Memory B cell (primary cell): ENCODE measurements around the gene LMTK2.

Experiments used
- ATAC-seq: fragments of 150-1000 bp; cut with Tn5 transposase; 2 replicates; pipeline ENCODE4 v1.10.0; 2021; ENCODE audit warnings: low read depth, mild to moderate bottlenecking, moderate library complexity
- DNase-seq, 2 donors: peaks; one replicate each; pipeline ENCODE4 v3.0.0; 2022; ENCODE audit warnings: low spot score in 2 of 2
- H3K27ac Mint-ChIP-seq: one replicate; pipeline ENCODE4 v1.8.0; 2022; ENCODE audit warnings: mild to moderate bottlenecking, moderate library complexity, mixed read lengths
- H3K27me3 Mint-ChIP-seq: one replicate; pipeline ENCODE4 v1.8.0; 2022; ENCODE audit warnings: mixed read lengths
- H3K36me3 Mint-ChIP-seq: one replicate; pipeline ENCODE4 v1.8.0; 2022; ENCODE audit warnings: mild to moderate bottlenecking, mixed read lengths
- H3K4me1 Mint-ChIP-seq: one replicate; pipeline ENCODE4 v1.8.0; 2022; ENCODE audit warnings: mixed read lengths
- H3K4me3 Mint-ChIP-seq: one replicate; pipeline ENCODE4 v1.8.0; 2022; ENCODE audit warnings: mild to moderate bottlenecking, moderate library complexity, mixed read lengths
- H3K9me3 Mint-ChIP-seq: one replicate; pipeline ENCODE4 v1.8.0; 2022; ENCODE audit warnings: mixed read lengths

Gene LMTK2

DNA sequence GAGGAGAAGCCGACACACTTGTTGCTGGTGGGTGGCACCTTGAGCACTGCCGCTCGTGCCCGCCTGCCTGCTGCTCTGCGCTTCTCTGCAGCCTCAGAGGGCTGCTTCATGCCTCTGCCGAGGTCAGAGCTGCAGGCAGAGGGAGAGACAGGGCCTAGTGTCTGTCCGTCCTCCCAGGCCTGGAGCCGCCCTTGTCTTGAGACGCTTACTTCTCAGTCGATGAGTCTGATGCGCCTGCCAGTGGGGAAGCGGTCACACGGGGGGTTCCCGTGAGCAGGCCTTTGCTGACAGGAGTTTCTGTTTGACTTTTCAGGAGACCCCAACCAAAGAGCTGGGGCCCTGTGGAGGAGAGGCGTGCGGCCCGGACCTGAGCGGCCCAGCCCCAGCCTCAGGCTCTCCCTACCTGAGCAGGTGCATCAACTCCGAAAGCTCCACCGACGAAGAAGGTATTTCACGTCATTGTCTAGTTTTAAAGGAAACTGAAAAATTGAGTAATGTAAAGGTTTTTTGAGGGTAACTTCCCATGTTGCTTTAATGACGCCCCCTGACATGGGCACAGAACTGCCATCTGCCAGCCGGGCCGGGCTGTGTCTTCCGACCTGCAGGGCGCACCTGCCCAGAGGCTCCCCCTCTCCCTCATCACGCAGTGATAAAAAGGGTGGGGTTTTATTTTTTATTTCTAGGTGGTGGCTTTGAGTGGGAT, 96.8 kb downstream of the LMTK2 start:
- Mint-ChIP-seq H3K4me3 (peak overlapping the region; percentile 77), H3K27ac (peak overlapping the region; percentile 86), H3K9me3 (peaks cover 3% of the 10 kb centered on the region), H3K4me1 (peaks cover 39% of the 10 kb centered on the region), H3K36me3 (peaks cover 37% of the 10 kb centered on the region), H3K27me3 (peaks cover 10% of the 10 kb centered on the region)
- DNase-seq (peak; percentile 43 to 49), ATAC-seq (peak; percentile 48)

DNA sequence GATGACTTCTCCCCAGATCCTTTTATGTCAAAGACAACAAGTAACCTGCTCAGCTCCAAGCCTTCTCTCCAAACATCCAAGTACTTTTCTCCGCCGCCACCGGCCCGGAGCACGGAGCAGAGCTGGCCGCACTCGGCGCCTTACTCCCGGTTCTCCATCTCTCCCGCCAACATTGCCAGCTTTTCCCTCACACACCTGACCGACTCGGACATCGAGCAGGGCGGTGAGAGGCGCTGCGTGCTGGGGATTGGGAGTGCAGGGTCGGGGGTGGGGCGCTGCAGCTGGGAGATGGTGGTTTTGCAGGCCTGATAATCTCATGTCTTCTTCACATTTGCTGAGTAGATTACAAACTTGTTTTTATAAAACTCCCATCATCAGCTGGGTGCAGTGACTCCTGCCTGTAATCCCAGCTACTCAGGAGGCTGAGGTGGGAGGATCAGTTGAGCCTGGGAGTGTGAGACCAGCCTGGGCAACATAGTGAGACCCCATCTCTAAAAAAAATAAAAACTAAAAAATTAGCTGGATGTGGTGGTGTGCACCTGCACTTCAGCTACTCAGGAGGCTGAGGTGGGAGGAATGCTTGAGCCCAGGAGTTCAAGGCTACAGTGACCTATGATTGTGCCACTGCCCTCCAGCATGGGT, 97.4 kb downstream of the LMTK2 start:
- DNase-seq = no peak
- H3K4me3 Mint-ChIP-seq = peak overlapping the region; percentile 77
- peaks cover 3% of the 10 kb centered on the region for H3K9me3 Mint-ChIP-seq
- H3K27ac Mint-ChIP-seq = peak overlapping the region; percentile 86
- H3K36me3 Mint-ChIP-seq = peaks cover 35% of the 10 kb centered on the region
- ATAC-seq = no peak
- peaks cover 10% of the 10 kb centered on the region for H3K27me3 Mint-ChIP-seq
- peaks cover 38% of the 10 kb centered on the region for H3K4me1 Mint-ChIP-seq

DNA sequence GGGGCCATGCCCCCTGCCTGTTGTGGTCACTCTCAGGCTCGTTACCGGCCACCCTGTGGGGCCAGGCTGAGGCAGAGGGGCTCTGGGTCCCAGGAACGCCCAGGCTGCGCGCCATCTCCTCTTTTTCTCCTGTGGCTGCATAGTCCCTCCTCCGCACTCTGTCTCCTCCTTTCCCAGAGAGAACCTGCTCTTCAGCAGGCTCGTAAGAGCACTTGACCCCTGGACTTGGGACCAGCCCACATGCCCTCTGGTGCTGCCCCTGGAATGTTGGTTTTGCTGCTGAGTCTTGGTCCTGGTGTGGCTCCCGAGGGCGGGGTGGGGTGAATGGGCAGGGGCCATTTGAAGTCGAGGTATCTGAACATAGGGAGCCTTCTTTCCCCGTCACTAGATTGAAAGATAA, 98.0 kb downstream of the LMTK2 start:
- peaks cover 32% of the 10 kb centered on the region for H3K36me3 Mint-ChIP-seq
- H3K27me3 Mint-ChIP-seq = peaks cover 11% of the 10 kb centered on the region
- DNase-seq (no peak), ATAC-seq (no peak)
- H3K9me3 Mint-ChIP-seq = no peaks in the 10 kb centered on the region
- H3K4me1 Mint-ChIP-seq = peaks cover 34% of the 10 kb centered on the region
- H3K4me3 Mint-ChIP-seq = peak overlapping the region; percentile 37
- no peak overlapping the region for H3K27ac Mint-ChIP-seq

DNA sequence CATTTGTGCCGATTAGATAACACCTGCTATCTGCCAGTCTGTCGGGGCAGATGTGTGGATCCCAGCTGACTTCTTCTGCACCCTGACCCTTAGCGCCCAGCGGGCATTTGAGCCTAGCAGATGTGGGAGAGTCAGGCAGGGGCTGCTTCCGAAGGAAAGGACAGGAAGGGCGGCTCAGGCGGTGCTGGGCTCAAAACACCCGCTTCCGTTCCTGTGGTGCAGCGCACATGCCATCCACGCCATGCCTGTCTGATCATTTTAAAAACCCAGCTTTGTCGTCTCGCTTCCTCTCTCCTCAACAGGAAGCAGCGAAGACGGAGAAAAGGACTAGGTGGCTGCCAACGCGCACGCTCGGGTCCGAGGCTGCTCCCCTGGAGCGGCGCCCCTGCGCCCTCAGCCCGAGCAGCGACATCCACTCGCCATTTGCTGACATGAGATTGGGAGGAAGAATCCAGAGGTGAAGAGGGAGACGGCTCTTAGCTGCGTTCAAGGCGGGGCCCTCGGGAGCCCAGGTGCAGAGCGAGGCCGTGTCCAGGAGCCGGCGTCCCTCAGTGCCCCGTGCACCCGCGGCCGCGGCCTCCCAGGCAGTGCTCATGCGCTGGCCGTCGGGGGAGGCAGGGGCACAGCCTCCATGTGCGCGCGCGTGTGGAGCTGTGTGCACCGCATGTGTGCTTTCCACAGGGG, 98.6 kb downstream of the LMTK2 start:
- Mint-ChIP-seq H3K9me3 (no peaks in the 10 kb centered on the region), H3K36me3 (peaks cover 29% of the 10 kb centered on the region), H3K27me3 (peaks cover 12% of the 10 kb centered on the region), H3K4me3 (no peak overlapping the region), H3K27ac (no peak overlapping the region), H3K4me1 (peaks cover 32% of the 10 kb centered on the region)
- no peak for ATAC-seq
- DNase-seq = no peak

DNA sequence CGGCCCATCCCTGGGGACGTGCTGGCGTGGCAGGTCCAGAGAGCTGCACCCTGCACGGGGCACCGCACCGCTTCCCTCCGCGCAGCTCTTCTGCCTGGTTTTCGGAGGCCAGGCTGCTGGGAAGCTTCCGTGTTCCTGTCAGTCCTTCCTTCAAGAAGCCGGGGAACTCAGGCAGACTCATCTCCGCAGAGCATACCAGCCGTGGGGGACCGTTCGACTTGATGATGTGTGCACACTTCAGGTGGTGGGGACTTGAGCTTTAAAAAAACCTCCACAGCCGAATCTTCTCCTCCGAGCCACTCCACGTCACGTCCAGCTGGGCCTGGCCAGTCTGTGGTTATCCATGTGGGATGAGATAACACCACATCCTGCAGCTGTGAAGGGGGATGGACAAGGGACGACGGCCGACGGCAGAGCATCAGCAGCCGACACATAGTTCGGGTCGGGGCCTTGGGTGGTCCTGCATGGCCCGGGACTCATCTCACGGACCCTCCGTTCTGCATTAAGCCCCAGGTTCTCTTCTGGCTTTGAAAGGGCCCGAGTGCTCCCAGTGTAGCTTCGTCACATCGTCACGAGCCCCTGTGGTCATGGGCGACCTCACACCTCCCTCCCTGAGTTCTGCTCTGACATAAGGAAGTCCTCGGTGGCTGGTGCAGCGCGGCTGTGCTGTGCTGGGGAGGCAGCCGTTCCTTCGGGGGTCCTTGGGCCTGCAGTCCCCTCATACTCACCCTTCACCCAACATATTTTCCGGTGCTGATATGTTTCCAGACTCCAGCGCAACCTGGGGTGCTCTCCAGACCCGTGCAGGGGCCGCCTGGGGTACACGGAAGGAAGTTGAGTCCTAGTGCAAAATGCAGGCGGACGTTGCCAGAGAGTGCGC, 100.0 kb downstream of the LMTK2 start:
- Mint-ChIP-seq H3K4me1 (peaks cover 22% of the 10 kb centered on the region), H3K27me3 (peaks cover 14% of the 10 kb centered on the region), H3K36me3 (peaks cover 29% of the 10 kb centered on the region), H3K4me3 (no peak overlapping the region), H3K27ac (no peak overlapping the region), H3K9me3 (no peaks in the 10 kb centered on the region)
- no peak for ATAC-seq
- no peak for DNase-seq

DNA sequence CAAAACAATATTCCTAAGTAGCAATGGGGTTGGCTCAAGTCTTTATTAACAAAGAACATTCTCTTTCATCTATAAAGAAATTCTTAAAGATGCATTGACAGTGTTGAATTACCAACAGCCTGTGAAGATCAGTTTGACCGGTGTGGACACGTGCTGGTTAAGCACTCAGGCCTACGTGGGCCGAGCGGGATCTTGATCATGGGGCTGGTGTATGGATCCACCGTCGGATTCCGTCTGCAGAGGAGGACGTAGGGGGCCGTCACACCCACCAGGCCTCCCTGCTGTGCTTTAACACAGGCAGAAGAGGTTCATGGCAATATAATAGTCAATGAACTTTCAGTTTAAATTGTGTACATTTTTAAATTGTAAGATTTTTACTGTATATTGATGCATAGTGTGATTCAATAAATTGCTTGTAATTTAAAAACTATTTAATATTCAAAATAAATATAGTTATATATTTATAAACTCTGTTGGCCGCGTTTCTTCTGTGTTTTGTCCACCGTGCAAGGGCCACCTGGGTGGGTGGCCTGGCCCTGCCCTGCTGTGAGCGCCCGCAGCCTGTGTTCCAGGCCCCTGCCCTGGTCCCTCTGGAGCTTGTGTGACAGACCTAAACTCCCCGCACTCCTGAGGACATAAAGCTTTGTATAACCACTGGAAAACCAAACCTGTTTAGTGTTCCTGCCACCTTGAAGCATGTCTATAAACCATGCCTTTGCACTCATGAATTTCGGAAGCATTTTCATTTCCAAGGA, 102.7 kb downstream of the LMTK2 start:
- peaks cover 13% of the 10 kb centered on the region for H3K4me1 Mint-ChIP-seq
- H3K4me3 Mint-ChIP-seq = peak overlapping the region; percentile 60
- DNase-seq = no peak
- H3K27ac Mint-ChIP-seq = no peak overlapping the region
- no peaks in the 10 kb centered on the region for H3K9me3 Mint-ChIP-seq
- H3K36me3 Mint-ChIP-seq = peaks cover 29% of the 10 kb centered on the region
- peaks cover 17% of the 10 kb centered on the region for H3K27me3 Mint-ChIP-seq
- ATAC-seq = no peak

DNA sequence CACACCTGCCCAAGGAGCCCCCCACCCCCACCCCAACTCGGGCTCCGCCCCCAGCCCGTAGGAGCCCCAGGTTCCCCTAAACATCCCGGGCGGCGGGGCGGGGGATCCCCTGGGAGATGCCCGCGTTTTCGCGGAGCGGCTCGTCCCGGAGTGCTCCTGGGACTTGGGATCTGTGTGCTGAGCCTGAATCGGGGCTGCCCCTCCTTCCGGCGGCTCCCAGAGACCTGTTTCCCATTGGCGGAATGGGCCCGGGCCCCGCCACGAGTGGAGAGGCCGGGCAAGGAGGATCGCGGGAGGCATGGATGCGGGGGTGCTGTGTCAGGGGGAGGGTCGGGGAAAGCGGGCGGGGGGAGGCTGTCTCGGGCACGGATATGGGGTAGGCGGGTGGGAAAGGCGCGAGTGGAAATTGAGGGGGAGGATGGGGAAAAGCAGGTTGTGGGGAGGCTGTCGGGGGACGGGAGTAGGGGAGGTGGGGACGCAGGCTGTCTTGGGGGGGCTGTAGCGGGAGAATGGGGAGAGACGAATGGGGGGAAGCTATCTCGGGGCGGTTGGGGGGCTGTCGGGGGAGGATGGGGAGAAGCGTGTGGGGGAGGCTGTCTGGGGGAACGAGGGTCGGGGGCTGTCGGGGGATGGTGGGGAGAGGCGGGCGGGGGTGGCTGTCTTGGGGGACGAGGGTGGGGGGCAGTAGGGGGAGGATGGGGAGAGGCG, 104.0 kb downstream of the LMTK2 start:
- peaks cover 22% of the 10 kb centered on the region for H3K36me3 Mint-ChIP-seq
- peak overlapping the region; percentile 59 for H3K4me3 Mint-ChIP-seq
- ATAC-seq (no peak), DNase-seq (no peak)
- no peaks in the 10 kb centered on the region for H3K9me3 Mint-ChIP-seq
- H3K27me3 Mint-ChIP-seq = peaks cover 14% of the 10 kb centered on the region
- no peak overlapping the region for H3K27ac Mint-ChIP-seq
- H3K4me1 Mint-ChIP-seq = peaks cover 11% of the 10 kb centered on the region

DNA sequence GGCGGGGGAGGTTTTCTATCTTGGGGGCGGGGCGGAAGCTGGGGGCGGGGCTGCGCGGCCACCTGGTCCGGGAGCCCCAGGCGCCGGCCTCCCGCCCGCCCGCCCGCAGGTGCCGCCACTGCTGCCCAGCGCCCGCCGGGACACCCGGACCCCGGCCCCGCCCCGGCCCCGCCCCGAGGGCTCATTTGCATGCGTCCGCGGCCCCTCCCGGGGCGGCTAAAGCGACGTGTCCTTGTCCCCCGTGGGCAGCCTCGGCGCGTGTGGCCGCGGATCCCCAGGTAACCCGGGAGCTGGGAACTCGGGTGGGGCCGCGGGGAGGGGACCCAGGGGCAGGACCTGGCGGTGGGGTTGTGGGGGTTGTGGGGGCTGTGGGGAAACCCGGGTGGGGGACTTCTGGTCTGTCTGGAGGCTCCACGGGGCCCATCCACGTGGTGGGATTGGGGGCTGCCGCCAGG, 104.6 kb downstream of the LMTK2 start, which contains the start of gene BHLHA15:
BHLHA15 (plus strand) TSS at position 219 of the 455 bp plus-strand sequence. CDS start 871 bp downstream, outside the sequence.
- Mint-ChIP-seq H3K9me3 (no peaks in the 10 kb centered on the region), H3K36me3 (peaks cover 17% of the 10 kb centered on the region), H3K27me3 (peaks cover 14% of the 10 kb centered on the region), H3K4me3 (peak within 1 kb of the TSS; percentile 59), H3K27ac (no peak within 1 kb of the TSS), H3K4me1 (peaks cover 11% of the 10 kb centered on the region)
- ATAC-seq = peak; percentile 34
- no peak for DNase-seq

DNA sequence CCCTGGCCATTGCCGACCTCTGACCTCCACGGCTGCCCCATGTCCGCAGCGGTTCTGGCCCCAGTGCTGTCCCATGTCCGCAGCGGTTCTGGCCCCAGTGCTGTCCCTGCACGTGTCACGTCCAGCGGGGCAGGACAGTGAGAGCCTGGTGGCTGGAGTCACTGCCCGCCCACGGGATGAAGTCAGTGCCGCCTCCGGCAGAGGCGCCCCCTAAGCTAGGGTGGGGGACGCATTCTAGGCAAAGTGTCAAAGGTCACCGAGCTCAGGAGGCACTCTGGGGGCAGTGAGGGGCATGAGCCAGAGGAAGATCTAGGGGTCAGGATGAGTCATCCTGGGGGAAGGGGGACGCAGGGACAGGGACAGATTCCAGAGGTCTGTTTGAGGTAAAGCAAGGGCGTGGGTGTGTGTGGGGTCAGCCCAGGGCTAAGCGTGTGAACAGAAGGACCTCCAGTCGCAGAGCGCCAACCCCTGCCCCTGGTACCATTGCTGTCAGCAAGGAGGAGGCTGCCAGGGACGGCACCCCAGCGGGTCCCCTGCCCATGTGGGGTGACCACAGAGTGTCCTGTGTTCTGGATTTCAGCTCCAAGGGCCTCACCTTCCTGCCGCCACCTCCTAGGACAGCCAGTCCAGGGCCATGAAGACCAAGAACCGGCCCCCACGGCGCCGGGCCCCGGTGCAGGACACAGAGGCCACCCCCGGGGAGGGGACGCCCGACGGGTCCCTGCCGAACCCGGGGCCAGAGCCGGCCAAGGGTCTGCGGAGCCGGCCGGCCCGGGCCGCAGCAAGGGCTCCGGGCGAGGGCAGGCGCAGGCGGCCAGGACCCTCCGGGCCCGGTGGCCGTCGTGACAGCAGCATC, 105.2 kb downstream of the LMTK2 start:
- no peak for ATAC-seq
- peaks cover 11% of the 10 kb centered on the region for H3K4me1 Mint-ChIP-seq
- DNase-seq = no peak
- H3K4me3 Mint-ChIP-seq = peak overlapping the region; percentile 51
- H3K27ac Mint-ChIP-seq = no peak overlapping the region
- no peaks in the 10 kb centered on the region for H3K9me3 Mint-ChIP-seq
- H3K36me3 Mint-ChIP-seq = peaks cover 16% of the 10 kb centered on the region
- H3K27me3 Mint-ChIP-seq = peaks cover 14% of the 10 kb centered on the region

DNA sequence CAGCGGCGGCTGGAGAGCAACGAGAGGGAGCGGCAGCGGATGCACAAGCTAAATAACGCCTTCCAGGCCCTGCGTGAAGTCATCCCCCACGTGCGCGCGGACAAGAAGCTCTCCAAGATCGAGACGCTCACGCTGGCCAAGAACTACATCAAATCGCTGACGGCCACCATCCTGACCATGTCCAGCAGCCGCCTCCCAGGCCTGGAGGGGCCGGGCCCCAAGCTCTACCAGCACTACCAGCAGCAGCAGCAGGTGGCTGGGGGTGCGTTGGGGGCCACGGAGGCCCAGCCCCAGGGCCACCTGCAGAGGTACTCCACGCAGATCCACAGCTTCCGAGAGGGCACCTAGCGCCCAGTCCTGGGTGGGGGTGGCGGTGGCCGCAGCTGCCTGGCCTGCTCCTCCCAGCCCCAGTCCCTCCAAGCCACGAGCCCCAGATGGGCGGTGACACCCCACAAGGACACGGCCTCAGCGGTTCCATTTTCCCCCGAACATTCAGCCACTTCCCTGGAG, 105.9 kb downstream of the LMTK2 start:
- ATAC-seq = no peak
- no peak for DNase-seq
- Mint-ChIP-seq H3K36me3 (peaks cover 10% of the 10 kb centered on the region), H3K4me1 (peaks cover 11% of the 10 kb centered on the region), H3K27me3 (peaks cover 14% of the 10 kb centered on the region), H3K27ac (no peak overlapping the region), H3K9me3 (no peaks in the 10 kb centered on the region), H3K4me3 (peak overlapping the region; percentile 32)

DNA sequence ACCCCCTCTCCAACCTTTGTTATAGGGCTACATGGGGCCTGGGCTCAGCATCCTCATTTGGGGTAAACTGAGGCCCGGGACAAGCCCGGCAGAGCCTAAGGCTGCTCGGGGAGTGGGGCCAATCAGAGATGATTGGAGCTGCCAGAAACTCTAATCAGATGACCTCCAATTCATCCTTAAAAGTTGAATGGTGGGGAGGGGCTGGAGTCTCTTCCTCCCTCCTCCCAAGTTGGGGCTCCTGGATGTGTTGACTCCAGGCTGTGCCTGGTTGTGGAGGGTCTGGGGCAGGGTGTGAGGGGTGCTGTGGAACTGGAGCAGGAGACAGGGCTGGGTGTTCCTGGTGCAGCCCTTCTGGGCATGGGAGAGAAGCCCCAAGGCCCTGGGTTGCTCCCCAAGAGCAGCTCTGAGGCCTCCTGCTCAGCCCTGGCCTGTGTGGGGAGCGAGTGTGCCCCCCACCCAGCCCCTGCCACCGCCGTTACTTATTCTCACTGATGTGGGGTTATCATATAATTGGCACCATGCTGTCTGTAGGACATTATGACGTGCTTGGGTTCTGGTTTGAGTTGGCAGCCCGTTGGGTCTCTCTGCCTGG, 106.7 kb downstream of the LMTK2 start:
- peak overlapping the region; percentile 8 for H3K4me3 Mint-ChIP-seq
- no peak overlapping the region for H3K27ac Mint-ChIP-seq
- H3K9me3 Mint-ChIP-seq = no peaks in the 10 kb centered on the region
- peaks cover 14% of the 10 kb centered on the region for H3K27me3 Mint-ChIP-seq
- peaks cover 14% of the 10 kb centered on the region for H3K36me3 Mint-ChIP-seq
- no peak for DNase-seq
- peaks cover 14% of the 10 kb centered on the region for H3K4me1 Mint-ChIP-seq
- no peak for ATAC-seq
